Prostate gland (tissue), 2 donors: ENCODE results near the gene NPY. TPM values are rescaled to one million over a fixed set of nuclear protein-coding genes. Genes with fewer than 3 reads are reported as not detected.

Experiments
- DNase-seq: peaks from one replicate; pipeline ENCODE4 v3.0.0-alpha.2; 2019; ENCODE audit warnings: low spot score
- H3K27ac ChIP-seq, 2 donors: fragments of 200-600 bp; sonication (generic); 2 replicates each; pipeline ENCODE4 v1.5.1; 2017 to 2019
- H3K27me3 ChIP-seq: fragments of 200-600 bp; sonication (generic); replicated peaks from 2 replicates; pipeline ENCODE4 v1.5.1; 2019; ENCODE audit not compliant: insufficient read depth
- H3K36me3 ChIP-seq, 2 donors: fragments of 200-600 bp; sonication (generic); 1 replicate in 1 of 2; 2 replicates in 1 of 2; pipeline versions ENCODE4 v1.5.1 to v1.8.1; 2017 to 2019
- H3K4me1 ChIP-seq: fragments of 200-600 bp; sonication (generic); replicated peaks from 2 replicates; pipeline ENCODE4 v1.5.1; 2019
- H3K4me3 ChIP-seq, 2 donors: fragments of 200-600 bp; sonication (generic); 2 replicates each; pipeline ENCODE4 v1.5.1; 2017 to 2019
- H3K9me3 ChIP-seq: fragments of 200-600 bp; sonication (generic); 2 replicates; pipeline ENCODE4 v1.5.1; 2017
- POLR2A ChIP-seq: fragments of 450-650 bp; IDR thresholded peaks from one replicate; pipeline ENCODE4 v1.6.1; 2016; ENCODE audit warnings: antibody characterized with exemption, mild to moderate bottlenecking
- POLR2AphosphoS5 ChIP-seq: sonication (generic); formaldehyde crosslinking; IDR thresholded peaks from one replicate; pipeline ENCODE4 v1.6.1; 2017; ENCODE audit warnings: antibody characterized with exemption
- WGBS: methylation state at CpG from one replicate; pipeline ENCODE4 v1.1.5; 2018; 5-methylcytosine and 5-hydroxymethylcytosine counted together
- intact Hi-C: fragments of 100-400 bp; cut with DNase I; formaldehyde crosslinking; loops from one replicate; pipeline ENCODE4 v1.14.2; 2022
- total RNA-seq, 2 donors: library from RNA; depleted of rRNA; stranded (reverse); fragments of >200 nt; gene quantifications; one replicate each; pipeline ENCODE4 v1.1.0, GENCODE V29; 2016
- TF ChIP-seq, protein P1 (sequence below), 4 experiments: fragments of 200-600 bp in 2 of 4; fragments of 450-650 bp in 2 of 4; sonication (generic) in 2 of 4; IDR thresholded peaks; 1 replicate in 3 of 4; 2 replicates in 1 of 4; pipeline ENCODE4 v1.5.1; 2016 to 2019; ENCODE audit warnings: antibody characterized with exemption in 4 of 4, mild to moderate bottlenecking in 2 of 4, moderate library complexity in 2 of 4

The NPY gene
- total RNA-seq, 2 donors from 2014 or later: 55.6 to 2,513 TPM

DNA sequence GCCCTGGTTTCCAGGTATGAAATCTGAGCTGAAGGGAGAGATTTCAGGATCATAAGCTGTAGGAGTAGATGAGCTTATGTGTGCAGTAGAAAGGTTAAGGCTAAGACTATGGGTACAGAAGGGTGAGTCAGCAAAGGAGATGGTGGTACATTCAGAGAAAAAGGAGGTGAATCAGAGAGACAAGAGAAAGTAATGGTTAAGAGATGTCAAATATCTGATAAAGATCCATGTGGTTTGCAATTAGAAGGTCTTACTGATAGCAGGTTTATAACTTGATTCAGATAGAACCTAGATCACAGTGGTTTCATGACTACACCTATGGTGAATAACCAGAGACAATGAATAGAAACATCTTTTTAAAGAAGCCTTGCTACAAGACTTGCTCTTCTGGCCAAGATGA lies 4.5 kb upstream of the NPY start:
- H3K27ac ChIP-seq: no peak overlapping the region
- intact Hi-C loops: no loop called here
- H3K36me3 ChIP-seq: no peaks in the 10 kb centered on the region
- no peaks in the 10 kb centered on the region for H3K9me3 ChIP-seq
- TF ChIP-seq POLR2A (no peak), POLR2AphosphoS5 (no peak)
- TF ChIP-seq, protein P1, sequence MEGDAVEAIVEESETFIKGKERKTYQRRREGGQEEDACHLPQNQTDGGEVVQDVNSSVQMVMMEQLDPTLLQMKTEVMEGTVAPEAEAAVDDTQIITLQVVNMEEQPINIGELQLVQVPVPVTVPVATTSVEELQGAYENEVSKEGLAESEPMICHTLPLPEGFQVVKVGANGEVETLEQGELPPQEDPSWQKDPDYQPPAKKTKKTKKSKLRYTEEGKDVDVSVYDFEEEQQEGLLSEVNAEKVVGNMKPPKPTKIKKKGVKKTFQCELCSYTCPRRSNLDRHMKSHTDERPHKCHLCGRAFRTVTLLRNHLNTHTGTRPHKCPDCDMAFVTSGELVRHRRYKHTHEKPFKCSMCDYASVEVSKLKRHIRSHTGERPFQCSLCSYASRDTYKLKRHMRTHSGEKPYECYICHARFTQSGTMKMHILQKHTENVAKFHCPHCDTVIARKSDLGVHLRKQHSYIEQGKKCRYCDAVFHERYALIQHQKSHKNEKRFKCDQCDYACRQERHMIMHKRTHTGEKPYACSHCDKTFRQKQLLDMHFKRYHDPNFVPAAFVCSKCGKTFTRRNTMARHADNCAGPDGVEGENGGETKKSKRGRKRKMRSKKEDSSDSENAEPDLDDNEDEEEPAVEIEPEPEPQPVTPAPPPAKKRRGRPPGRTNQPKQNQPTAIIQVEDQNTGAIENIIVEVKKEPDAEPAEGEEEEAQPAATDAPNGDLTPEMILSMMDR (IDR thresholded peaks at IDR 0.05): no peak
- H3K27me3 ChIP-seq: no peaks in the 10 kb centered on the region
- DNase-seq: no peak
- H3K4me3 ChIP-seq: no peak overlapping the region
- H3K4me1 ChIP-seq: no peaks in the 10 kb centered on the region

DNA sequence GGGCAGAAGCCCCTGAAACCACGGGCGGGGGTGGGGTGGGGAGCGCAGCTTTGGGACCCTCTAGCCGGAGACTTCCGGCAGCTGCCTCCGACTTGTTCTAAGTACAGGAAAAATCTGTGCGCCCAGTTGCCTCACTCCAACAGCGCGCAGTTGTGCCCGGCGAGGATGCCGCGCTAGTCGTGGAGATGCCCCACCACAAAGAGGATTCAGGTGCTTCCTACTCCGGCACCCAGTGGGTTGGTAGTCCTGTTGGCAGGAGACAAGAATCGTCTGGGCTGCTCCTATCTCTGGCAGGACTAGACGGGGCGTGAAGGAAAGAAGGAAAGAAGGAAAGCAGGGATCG lies 465 bp upstream of the NPY start:
- no peak for DNase-seq
- Histone ChIP-seq H3K27ac (peak overlapping the region; percentile 28 to 37), H3K27me3 (no peaks in the 10 kb centered on the region), H3K4me3 (peak overlapping the region; percentile 28 to 45), H3K4me1 (no peaks in the 10 kb centered on the region), H3K36me3 (no peaks in the 10 kb centered on the region), H3K9me3 (no peaks in the 10 kb centered on the region)
- TF ChIP-seq POLR2AphosphoS5: no peak
- TF ChIP-seq POLR2A: no peak
- TF ChIP-seq, protein P1 (IDR thresholded peaks at IDR 0.05): no peak
- intact Hi-C loops: loop anchor here (10.0 kb wide), 1 partner anchor 381 kb away; no protein-coding TSS in a partner anchor
- WGBS: 3% methylated on average over 19 of the region's 19 CpGs

DNA sequence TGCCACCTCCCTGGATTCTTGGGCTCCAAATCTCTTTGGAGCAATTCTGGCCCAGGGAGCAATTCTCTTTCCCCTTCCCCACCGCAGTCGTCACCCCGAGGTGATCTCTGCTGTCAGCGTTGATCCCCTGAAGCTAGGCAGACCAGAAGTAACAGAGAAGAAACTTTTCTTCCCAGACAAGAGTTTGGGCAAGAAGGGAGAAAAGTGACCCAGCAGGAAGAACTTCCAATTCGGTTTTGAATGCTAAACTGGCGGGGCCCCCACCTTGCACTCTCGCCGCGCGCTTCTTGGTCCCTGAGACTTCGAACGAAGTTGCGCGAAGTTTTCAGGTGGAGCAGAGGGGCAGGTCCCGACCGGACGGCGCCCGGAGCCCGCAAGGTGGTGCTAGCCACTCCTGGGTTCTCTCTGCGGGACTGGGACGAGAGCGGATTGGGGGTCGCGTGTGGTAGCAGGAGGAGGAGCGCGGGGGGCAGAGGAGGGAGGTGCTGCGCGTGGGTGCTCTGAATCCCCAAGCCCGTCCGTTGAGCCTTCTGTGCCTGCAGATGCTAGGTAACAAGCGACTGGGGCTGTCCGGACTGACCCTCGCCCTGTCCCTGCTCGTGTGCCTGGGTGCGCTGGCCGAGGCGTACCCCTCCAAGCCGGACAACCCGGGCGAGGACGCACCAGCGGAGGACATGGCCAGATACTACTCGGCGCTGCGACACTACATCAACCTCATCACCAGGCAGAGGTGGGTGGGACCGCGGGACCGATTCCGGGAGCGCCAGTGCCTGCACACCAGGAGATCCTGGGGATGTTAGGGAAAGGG lies 913 bp downstream of the NPY start:
- WGBS: 4% methylated on average over 43 of the region's 51 CpGs
- peak overlapping the region; percentile 28 to 45 for H3K4me3 ChIP-seq
- intact Hi-C loops: loop anchor here (10.0 kb wide), 1 partner anchor 380 kb away; no protein-coding TSS in a partner anchor

DNA sequence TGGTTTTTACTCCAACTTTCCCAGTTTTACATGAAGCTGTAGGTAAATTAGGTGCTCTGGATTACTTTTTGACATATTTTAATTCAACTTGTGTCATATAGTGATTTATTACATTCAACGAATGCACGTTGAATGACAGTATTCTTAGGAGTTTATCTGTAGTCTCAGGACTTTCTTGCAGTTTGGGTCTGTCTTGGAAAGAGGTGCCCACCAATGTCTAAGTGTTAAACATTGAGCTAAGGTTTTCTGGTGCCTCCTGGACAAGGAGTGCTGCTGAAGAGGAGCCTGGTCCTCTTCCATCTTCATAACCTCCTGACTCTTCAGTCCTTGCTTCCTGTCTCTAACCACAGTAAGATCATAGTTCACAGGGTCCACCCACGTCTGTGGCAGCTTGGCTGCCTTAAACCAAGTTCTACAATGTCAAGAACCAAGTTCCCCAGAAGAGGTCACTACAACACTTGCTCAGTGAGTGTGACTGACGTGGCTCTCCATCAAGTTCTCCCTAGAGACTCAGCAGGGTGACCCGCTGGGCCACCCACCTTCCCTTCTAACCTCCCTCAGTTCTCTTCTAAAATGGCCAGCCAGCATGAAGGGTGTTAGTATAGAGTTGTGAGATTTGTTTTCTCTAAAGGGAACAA lies 6.1 kb downstream of the NPY start:
- no peak for DNase-seq
- WGBS: 26% methylated on average over 5 of the region's 5 CpGs
- intact Hi-C loops: no loop called here
- Histone ChIP-seq H3K9me3 (no peaks in the 10 kb centered on the region), H3K36me3 (no peaks in the 10 kb centered on the region), H3K4me3 (no peak overlapping the region), H3K4me1 (no peaks in the 10 kb centered on the region), H3K27me3 (no peaks in the 10 kb centered on the region), H3K27ac (no peak overlapping the region)
- TF ChIP-seq, protein P1 (IDR thresholded peaks at IDR 0.05): peak in 2 of 4 experiments; percentile 15 to 35
- no peak for TF ChIP-seq POLR2A

More for the DNA sequence above, 913 bp downstream of the NPY start:
- Histone ChIP-seq H3K27ac (peak overlapping the region in 1 of 2 donors; percentile 37), H3K9me3 (no peaks in the 10 kb centered on the region), H3K36me3 (no peaks in the 10 kb centered on the region), H3K4me1 (no peaks in the 10 kb centered on the region), H3K27me3 (no peaks in the 10 kb centered on the region)
- TF ChIP-seq POLR2AphosphoS5 (no peak), POLR2A (no peak)
- TF ChIP-seq, protein P1 (IDR thresholded peaks at IDR 0.05): no peak
- DNase-seq: no peak
